Colonic mucosa (tissue), 4 donors: ENCODE data around the gene LRFN2. TPM values are rescaled to one million over a fixed set of nuclear protein-coding genes. Genes with fewer than 3 reads are reported as not detected.

ENCODE experiments used
- DNase-seq: peaks from one replicate; pipeline ENCODE4 v3.0.0-alpha.2; 2020
- H3K27ac ChIP-seq: fragments of 200-600 bp; one replicate; pipeline ENCODE4 v1.8.0; 2021
- H3K27me3 ChIP-seq: fragments of 200-600 bp; one replicate; pipeline ENCODE4 v1.8.0; 2021
- H3K36me3 ChIP-seq: fragments of 200-600 bp; one replicate; pipeline ENCODE4 v1.8.0; 2021
- H3K4me1 ChIP-seq: fragments of 200-600 bp; one replicate; pipeline ENCODE4 v1.8.0; 2021; ENCODE audit warnings: mild to moderate bottlenecking
- H3K4me3 ChIP-seq: fragments of 200-600 bp; one replicate; pipeline ENCODE4 v1.8.0; 2021
- H3K9ac ChIP-seq, 2 donors: one replicate each; pipeline ENCODE4 v1.7.0; 2013; ENCODE audit warnings: control low read depth in 2 of 2, low read depth in 2 of 2, low read length in 2 of 2
- H3K9me3 ChIP-seq: fragments of 200-600 bp; one replicate; pipeline ENCODE4 v1.8.0; 2021
- intact Hi-C: fragments of 100-400 bp; cut with DNase I; formaldehyde crosslinking; loops from one replicate; pipeline ENCODE4 v1.14.1; 2022
- total RNA-seq, 2 donors: library from RNA; stranded (reverse); fragmentation: NEBNext Ultra II Directional in 1 of 2; extraction: Animal tissue kit (Norgen Biotek cat#: 25700) in 1 of 2; gene quantifications; one replicate each; pipeline ENCODE4 v1.2.1, GENCODE V29; 2021
- TF ChIP-seq, protein P1 (sequence below): fragments of 200-600 bp; IDR thresholded peaks from one replicate; pipeline ENCODE4 v1.8.0; 2022; ENCODE audit warnings: antibody characterized with exemption, mild to moderate bottlenecking
- donor health status: healthy.
- donor health status: DM: no; HTN: no; CAD: no.
- donor health status: DM: no; HTN: no; CAD: no.

LRFN2 gene
- total RNA-seq, 2 donors from 2014 or later, result 0.21 to 0.22 TPM

DNA sequence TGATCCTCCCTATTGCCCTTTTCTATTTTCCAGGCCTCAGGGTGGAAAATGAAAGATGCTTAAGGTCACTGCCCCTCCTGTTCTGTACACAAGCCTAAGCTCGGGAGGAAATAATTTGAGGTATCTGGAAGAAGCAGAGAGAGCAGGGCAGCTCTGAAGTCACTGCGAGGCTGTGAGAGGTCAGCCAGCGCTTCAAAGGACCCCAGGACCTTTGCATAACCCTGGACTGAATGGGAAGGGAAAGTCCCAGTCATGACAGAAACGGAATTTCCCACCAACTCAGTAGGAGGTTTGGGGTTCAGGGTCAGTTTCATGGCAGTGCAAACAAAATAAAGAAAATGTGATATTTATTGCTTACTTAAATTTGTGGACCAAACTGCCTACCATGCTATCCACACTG is 58.1 kb downstream of the LRFN2 start:
- Histone ChIP-seq H3K27ac (no peak overlapping the region), H3K4me1 (no peaks in the 10 kb centered on the region), H3K36me3 (no peaks in the 10 kb centered on the region), H3K9me3 (no peaks in the 10 kb centered on the region), H3K9ac (no peak overlapping the region), H3K4me3 (no peak overlapping the region), H3K27me3 (no peaks in the 10 kb centered on the region)
- intact Hi-C loops, result no loop called here
- TF ChIP-seq, protein P1, sequence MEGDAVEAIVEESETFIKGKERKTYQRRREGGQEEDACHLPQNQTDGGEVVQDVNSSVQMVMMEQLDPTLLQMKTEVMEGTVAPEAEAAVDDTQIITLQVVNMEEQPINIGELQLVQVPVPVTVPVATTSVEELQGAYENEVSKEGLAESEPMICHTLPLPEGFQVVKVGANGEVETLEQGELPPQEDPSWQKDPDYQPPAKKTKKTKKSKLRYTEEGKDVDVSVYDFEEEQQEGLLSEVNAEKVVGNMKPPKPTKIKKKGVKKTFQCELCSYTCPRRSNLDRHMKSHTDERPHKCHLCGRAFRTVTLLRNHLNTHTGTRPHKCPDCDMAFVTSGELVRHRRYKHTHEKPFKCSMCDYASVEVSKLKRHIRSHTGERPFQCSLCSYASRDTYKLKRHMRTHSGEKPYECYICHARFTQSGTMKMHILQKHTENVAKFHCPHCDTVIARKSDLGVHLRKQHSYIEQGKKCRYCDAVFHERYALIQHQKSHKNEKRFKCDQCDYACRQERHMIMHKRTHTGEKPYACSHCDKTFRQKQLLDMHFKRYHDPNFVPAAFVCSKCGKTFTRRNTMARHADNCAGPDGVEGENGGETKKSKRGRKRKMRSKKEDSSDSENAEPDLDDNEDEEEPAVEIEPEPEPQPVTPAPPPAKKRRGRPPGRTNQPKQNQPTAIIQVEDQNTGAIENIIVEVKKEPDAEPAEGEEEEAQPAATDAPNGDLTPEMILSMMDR, result no peak
- no peak for DNase-seq

DNA sequence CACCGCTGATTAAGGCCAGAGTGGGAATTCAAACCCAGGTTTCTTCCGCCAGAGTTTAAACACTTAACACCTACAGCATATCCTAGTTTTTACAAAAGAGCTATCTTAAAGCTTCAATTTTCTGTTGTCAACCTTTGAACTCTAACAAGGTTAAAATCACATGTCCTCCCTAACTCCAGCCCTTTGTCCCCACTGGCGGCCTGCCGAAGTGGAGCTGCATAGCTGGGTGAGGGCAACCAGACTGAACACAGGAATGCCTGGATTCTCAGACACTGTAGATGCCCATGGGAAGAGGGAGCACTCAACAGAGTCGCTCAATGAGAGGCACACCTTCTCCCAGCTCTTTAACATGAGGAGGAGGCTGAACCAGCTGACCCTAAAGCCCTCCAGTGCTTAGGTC is 59.1 kb downstream of the LRFN2 start:
- intact Hi-C loops, result no loop called here
- TF ChIP-seq, protein P1, result no peak
- no peak overlapping the region for H3K9ac ChIP-seq
- H3K4me1 ChIP-seq, result no peaks in the 10 kb centered on the region
- no peak overlapping the region for H3K27ac ChIP-seq
- no peaks in the 10 kb centered on the region for H3K27me3 ChIP-seq
- no peak overlapping the region for H3K4me3 ChIP-seq
- no peaks in the 10 kb centered on the region for H3K9me3 ChIP-seq
- no peaks in the 10 kb centered on the region for H3K36me3 ChIP-seq
- DNase-seq, result no peak

DNA sequence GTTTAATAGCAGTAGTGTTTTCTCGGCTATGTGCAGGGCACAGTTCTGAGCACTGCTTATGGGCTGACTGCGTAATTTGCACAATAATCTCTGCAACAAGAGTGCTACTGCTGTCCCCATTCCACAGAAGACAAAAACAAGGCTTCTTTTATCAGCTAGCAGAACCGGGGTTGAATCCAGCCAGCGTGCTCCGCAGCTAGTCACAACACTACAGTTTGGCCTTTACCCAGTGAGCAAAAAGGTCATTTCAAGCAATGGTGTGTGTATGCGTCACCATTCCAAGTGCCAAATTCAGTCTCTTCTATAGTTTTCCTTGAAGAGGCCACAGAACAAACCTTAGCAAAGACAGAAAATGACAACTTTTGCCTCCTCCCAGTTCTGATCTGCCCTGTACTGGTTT is 61.1 kb downstream of the LRFN2 start:
- TF ChIP-seq, protein P1, result no peak
- Histone ChIP-seq H3K4me1 (no peaks in the 10 kb centered on the region), H3K9ac (no peak overlapping the region), H3K4me3 (no peak overlapping the region), H3K27ac (no peak overlapping the region), H3K36me3 (no peaks in the 10 kb centered on the region), H3K9me3 (no peaks in the 10 kb centered on the region), H3K27me3 (no peaks in the 10 kb centered on the region)
- intact Hi-C loops, result no loop called here
- DNase-seq, result no peak

DNA sequence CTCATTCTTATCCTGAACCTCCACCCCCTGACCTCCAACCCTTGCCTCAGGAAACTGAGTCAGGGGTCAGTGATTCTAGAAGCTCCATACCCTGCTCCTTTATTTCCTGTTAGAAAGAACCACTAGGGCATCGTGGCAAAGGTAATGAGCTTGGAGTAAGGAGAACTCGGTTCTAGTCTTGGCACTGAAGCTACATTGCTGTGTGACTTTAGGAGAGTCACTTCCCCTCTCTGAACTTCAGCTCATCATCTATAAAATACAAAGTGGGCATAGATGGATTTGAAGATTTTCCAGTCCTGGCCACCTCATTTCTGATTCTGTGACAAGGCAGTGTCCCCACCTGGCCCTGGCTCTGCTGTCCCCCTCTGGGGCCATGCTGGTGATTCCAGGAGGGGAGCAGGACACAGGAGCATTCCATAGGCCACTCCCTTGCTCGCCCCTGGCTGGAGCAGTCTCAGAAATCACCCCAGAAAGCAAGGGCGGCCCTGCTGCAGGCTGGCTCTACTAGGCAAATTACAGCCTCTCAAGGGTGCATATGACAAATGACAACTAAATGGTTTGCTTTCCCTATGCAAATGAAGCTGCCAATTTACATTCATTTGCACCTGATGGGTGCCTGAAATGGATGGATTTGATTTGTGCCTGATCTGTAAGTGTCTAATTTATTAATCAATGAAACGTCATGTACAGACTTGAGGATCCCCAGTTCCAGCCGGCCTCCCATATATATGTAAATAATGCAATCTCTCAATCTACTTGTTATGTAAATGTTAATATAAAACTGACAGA is 62.2 kb downstream of the LRFN2 start:
- no peak for DNase-seq
- Histone ChIP-seq H3K4me3 (no peak overlapping the region), H3K9ac (no peak overlapping the region), H3K27me3 (no peaks in the 10 kb centered on the region), H3K36me3 (no peaks in the 10 kb centered on the region), H3K27ac (no peak overlapping the region), H3K4me1 (no peaks in the 10 kb centered on the region), H3K9me3 (no peaks in the 10 kb centered on the region)
- intact Hi-C loops, result no loop called here
- TF ChIP-seq, protein P1, result no peak

DNA sequence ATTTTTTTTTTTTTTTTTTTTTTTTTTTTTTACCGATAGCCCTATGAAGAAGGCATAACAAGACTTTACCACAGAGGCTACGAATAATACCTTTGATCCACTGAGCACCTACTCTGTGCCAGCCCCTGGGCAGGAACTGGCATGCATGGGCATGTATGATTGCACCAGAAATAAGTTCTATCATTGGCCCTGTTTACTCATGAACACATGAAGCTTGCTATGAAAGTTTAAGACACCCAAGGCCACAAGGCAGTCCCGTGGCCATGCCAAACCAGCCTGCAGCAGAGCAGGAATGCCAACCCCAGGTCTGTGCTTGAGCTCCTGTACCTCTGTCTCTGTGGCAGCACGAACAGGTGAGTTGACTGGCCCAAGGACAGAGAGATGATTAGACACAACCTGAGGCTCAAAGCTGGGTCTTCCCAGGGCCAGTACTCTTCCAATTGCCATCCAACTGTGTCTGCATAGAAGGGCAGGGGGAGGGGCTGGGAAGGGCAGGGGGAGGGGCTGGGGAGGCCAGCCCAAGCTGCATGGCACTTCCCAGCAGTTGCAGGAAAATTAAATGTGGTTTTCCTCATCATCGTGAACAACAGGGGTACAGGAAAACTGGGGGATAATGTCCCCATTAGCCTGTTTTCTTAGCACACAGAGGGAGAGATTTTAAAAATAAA is 63.5 kb downstream of the LRFN2 start:
- Histone ChIP-seq H3K27me3 (no peaks in the 10 kb centered on the region), H3K9me3 (no peaks in the 10 kb centered on the region), H3K4me3 (no peak overlapping the region), H3K4me1 (no peaks in the 10 kb centered on the region), H3K9ac (no peak overlapping the region), H3K27ac (no peak overlapping the region), H3K36me3 (no peaks in the 10 kb centered on the region)
- TF ChIP-seq, protein P1, result no peak
- DNase-seq, result no peak
- intact Hi-C loops, result no loop called here
